Pancreas (tissue), 10 donors: Measurements from ENCODE around the gene SAMHD1. TPM values are rescaled to one million over a fixed set of nuclear protein-coding genes. Genes with fewer than 3 reads are reported as not detected.
A peak's percentile ranks its signal among the peaks of the same experiment; 100 is the strongest.

ENCODE experiments used
- ATAC-seq, 4 donors: fragments of 200-7000 bp; cut with Tn5 transposase; one replicate each; pipeline versions ENCODE4 v1.8.0 to v1.9.1; 2020; ENCODE audit warnings: mild to moderate bottlenecking in 4 of 4, moderate library complexity in 4 of 4
- DNase-seq, 6 donors: peaks; one replicate each; pipeline ENCODE4 v3.0.0-alpha.2; 2020
- FAIRE-seq: peaks from 2 replicates; lab custom pipeline; 2012; peaks lifted over from hg19 to GRCh38; lab: Jason Lieb, UNC
- H3K27ac ChIP-seq, 4 donors: fragments of 200-600 bp; sonication (generic); 1 replicate in 3 of 4; 2 replicates in 1 of 4; pipeline versions ENCODE4 v1.5.0 to v1.8.0; 2020
- H3K27me3 ChIP-seq, 4 donors: fragments of 200-600 bp; one replicate each; pipeline ENCODE4 v1.8.0; 2021
- H3K36me3 ChIP-seq, 3 donors: fragments of 200-600 bp; sonication (generic) in 1 of 3; one replicate each; pipeline versions ENCODE4 v1.5.0 to v1.8.0; 2020 to 2021
- H3K4me1 ChIP-seq, 3 donors: fragments of 200-600 bp; one replicate each; pipeline ENCODE4 v1.8.0; 2021
- H3K4me3 ChIP-seq, 4 donors: fragments of 200-600 bp; sonication (generic) in 2 of 4; one replicate each; pipeline versions ENCODE4 v1.5.0 to v1.8.0; 2020 to 2021
- H3K9me3 ChIP-seq, 4 donors: fragments of 200-600 bp; one replicate each; pipeline ENCODE4 v1.8.0; 2021
- CTCF ChIP-seq, 4 donors: fragments of 200-600 bp; sonication (generic) in 3 of 4; IDR thresholded peaks; one replicate each; pipeline versions ENCODE4 v1.5.0 to v1.8.0; 2021; ENCODE audit warnings: antibody characterized with exemption in 4 of 4
- WGBS, 2 donors: extraction: QIAGEN DNeasy Blood & Tissue Kit; methylation state at CpG; one replicate each; pipeline ENCODE4 v1.1.7; 2013; 5-methylcytosine and 5-hydroxymethylcytosine counted together
- intact Hi-C, 3 donors: fragments of 100-400 bp; cut with DNase I; formaldehyde crosslinking; loops; one replicate each; pipeline versions ENCODE4 v1.11.1 to v1.14.2; 2022
- polyA plus RNA-seq, 2 donors: library from polyadenylated mRNA; stranded (reverse); fragments of 200-250 nt; gene quantifications; one replicate each; pipeline ENCODE4 v1.2.3, GENCODE V29; 2013
- total RNA-seq, 6 donors: library from RNA; stranded (reverse); fragmentation: NEBNext Ultra II Directional in 4 of 6; extraction: Animal tissue kit (Norgen Biotek cat#: 25700) in 4 of 6; gene quantifications; one replicate each; pipeline versions ENCODE4 v1.2.1 to v1.2.4, GENCODE V29; 2021 to 2023
- donor health status: healthy with polysubstance abuse.
- donor health status: DM: no; HTN: no; CAD: no; lungs with moderate emphysema.
- donor health status: DM: no; HTN: no; CAD: no.
- donor health status: control.
- donor health status: control.
- donor health status: Bipolar disorder and iron deficiency.
- donor health status: DM: yes; HTN: yes; CAD: no.
- donor health status: DM: no; HTN: no; CAD: no.
- donor health status: DM: no; HTN: no; CAD: no.
- donor health status: DM: yes; HTN: yes; CAD: no.

SAMHD1 gene
- total and polyA plus RNA-seq, 8 donors: 23.3 to 90.7 (median 49.0) TPM

GRCh38 chr20:36975099-36975818 lies 23.8 kb upstream of the SAMHD1 start:
- ATAC-seq (no peak), DNase-seq (no peak), FAIRE-seq (no peak)
- no peak overlapping the region for H3K27ac ChIP-seq
- H3K27me3 ChIP-seq: no peaks in the 10 kb centered on the region
- no peak for TF ChIP-seq CTCF (IDR thresholded peaks at IDR 0.05)
- no peaks in the 10 kb centered on the region for H3K36me3 ChIP-seq
- no peaks in the 10 kb centered on the region for H3K4me1 ChIP-seq
- intact Hi-C loops: no loop called here
- no peaks in the 10 kb centered on the region for H3K9me3 ChIP-seq
- 53 to 61% methylated on average over 3 of the region's 3 CpGs for WGBS, 2 donors
- no peak overlapping the region for H3K4me3 ChIP-seq

GRCh38 chr20:36974660-36975059 lies 23.2 kb upstream of the SAMHD1 start:
- 89 to 91% methylated on average over 3 of the region's 3 CpGs for WGBS, 2 donors
- Histone ChIP-seq H3K4me3 (no peak overlapping the region), H3K36me3 (no peaks in the 10 kb centered on the region), H3K4me1 (no peaks in the 10 kb centered on the region), H3K27ac (no peak overlapping the region), H3K9me3 (no peaks in the 10 kb centered on the region), H3K27me3 (no peaks in the 10 kb centered on the region)
- no peak for TF ChIP-seq CTCF (IDR thresholded peaks at IDR 0.05)
- no peak for ATAC-seq
- no peak for FAIRE-seq
- intact Hi-C loops: no loop called here
- no peak for DNase-seq

- no peak overlapping the region for H3K4me3 ChIP-seq
- FAIRE-seq (no peak), ATAC-seq (no peak), DNase-seq (no peak)
- no peaks in the 10 kb centered on the region for H3K36me3 ChIP-seq
- no peak for TF ChIP-seq CTCF (IDR thresholded peaks at IDR 0.05)
- no peaks in the 10 kb centered on the region for H3K9me3 ChIP-seq
- intact Hi-C loops: no loop called here
- WGBS, 2 donors: 81 to 82% methylated on average over 1 of the region's 1 CpG
- H3K27me3 ChIP-seq: no peaks in the 10 kb centered on the region
- no peak overlapping the region for H3K27ac ChIP-seq
- H3K4me1 ChIP-seq: no peaks in the 10 kb centered on the region
Observed at GRCh38 chr20:36971103-36971502, 19.6 kb upstream of the SAMHD1 start.

- Histone ChIP-seq H3K4me3 (no peak overlapping the region), H3K27me3 (no peaks in the 10 kb centered on the region), H3K36me3 (no peaks in the 10 kb centered on the region), H3K27ac (peak overlapping the region in 2 of 4 donors; percentile 8 to 27), H3K4me1 (no peaks in the 10 kb centered on the region), H3K9me3 (no peaks in the 10 kb centered on the region)
- intact Hi-C loops: no loop called here
- WGBS, 2 donors: 84 to 85% methylated on average over 10 of the region's 10 CpGs
- FAIRE-seq (no peak), DNase-seq (no peak), ATAC-seq (peak in 1 of 4 donors; percentile 68)
- no peak for TF ChIP-seq CTCF (IDR thresholded peaks at IDR 0.05)
Observed at GRCh38 chr20:36969478-36970186, 18.1 kb upstream of the SAMHD1 start.

GRCh38 chr20:36969051-36969450 lies 17.5 kb upstream of the SAMHD1 start:
- no peak overlapping the region for H3K4me3 ChIP-seq
- no peaks in the 10 kb centered on the region for H3K36me3 ChIP-seq
- no peaks in the 10 kb centered on the region for H3K4me1 ChIP-seq
- H3K9me3 ChIP-seq: no peaks in the 10 kb centered on the region
- peak overlapping the region in 2 of 4 donors; percentile 8 to 27 for H3K27ac ChIP-seq
- TF ChIP-seq CTCF (IDR thresholded peaks at IDR 0.05): no peak
- FAIRE-seq (no peak), ATAC-seq (peak in 2 of 4 donors; percentile 29 to 70), DNase-seq (no peak)
- intact Hi-C loops: no loop called here
- H3K27me3 ChIP-seq: no peaks in the 10 kb centered on the region
- 89 to 97% methylated on average over 4 of the region's 4 CpGs for WGBS, 2 donors
